PC-9 (cell line): Measurements from ENCODE around the gene DNAH6. TPM values are rescaled to one million over a fixed set of nuclear protein-coding genes. Genes with fewer than 3 reads are reported as not detected.

Source experiments
- BruUV-seq: library from RNA; stranded (reverse); fragments of 400-500 nt; replicated peaks from 2 replicates; lab custom pipeline; 2021; lab: Mats Ljungman, UMichigan
- CTCF ChIA-PET: fragments of 300-600 bp; sonication (Branson Sonifier 250); formaldehyde crosslinking; loops from one replicate; lab custom pipeline; 2022; ENCODE audit warnings: antibody characterized with exemption; lab: Charles Lee
- POLR2A ChIA-PET: fragments of 300-600 bp; sonication (Branson Sonifier 250); formaldehyde crosslinking; loops from one replicate; lab custom pipeline; 2022; ENCODE audit warnings: antibody characterized with exemption; ENCODE audit not compliant: unreplicated experiment; lab: Charles Lee
- DNase-seq, 2 experiments: peaks; one replicate each; pipeline versions ENCODE4 v3.0.0 to v3.0.0-alpha.2; 2015 to 2022; ENCODE audit warnings: mixed read lengths in 1 of 2
- H2AFZ ChIP-seq: fragments of 200-600 bp; sonication (generic); 2 replicates; pipeline ENCODE4 v1.8.1; 2017; ENCODE audit warnings: antibody characterized with exemption
- H3F3A ChIP-seq: fragments of 200-600 bp; sonication (generic); 2 replicates; pipeline ENCODE4 v1.8.1; 2017; ENCODE audit warnings: antibody characterized with exemption, mild to moderate bottlenecking, low read depth; ENCODE audit not compliant: insufficient read depth
- H3K27ac ChIP-seq: fragments of 200-600 bp; sonication (generic); 2 replicates; pipeline ENCODE4 v1.6.1; 2016; ENCODE audit warnings: mixed run types
- H3K27me3 ChIP-seq: fragments of 200-600 bp; sonication (generic); 2 replicates; pipeline ENCODE4 v1.6.1; 2016; ENCODE audit warnings: low read depth, mixed run types; ENCODE audit not compliant: insufficient read depth
- H3K36me3 ChIP-seq: fragments of 200-600 bp; sonication (generic); 2 replicates; pipeline ENCODE4 v1.6.1; 2016; ENCODE audit warnings: low read depth, mixed run types
- H3K4me1 ChIP-seq: fragments of 200-600 bp; sonication (generic); replicated peaks from 2 replicates; pipeline ENCODE4 v1.6.1; 2016; ENCODE audit warnings: mixed run types; ENCODE audit not compliant: insufficient read depth
- H3K4me2 ChIP-seq: fragments of 200-600 bp; sonication (generic); 2 replicates; pipeline ENCODE4 v1.6.1; 2017; ENCODE audit warnings: mixed run types
- H3K4me3 ChIP-seq: fragments of 200-600 bp; sonication (generic); 2 replicates; pipeline ENCODE4 v1.6.1; 2016; ENCODE audit warnings: mixed run types
- H3K79me2 ChIP-seq: fragments of 200-600 bp; sonication (generic); 2 replicates; pipeline ENCODE4 v1.6.1; 2017; ENCODE audit warnings: low read depth, mixed run types
- H3K9me2 ChIP-seq: fragments of 200-600 bp; sonication (generic); 2 replicates; pipeline ENCODE4 v1.8.1; 2017; ENCODE audit warnings: mild to moderate bottlenecking; ENCODE audit not compliant: insufficient read depth
- H3K9me3 ChIP-seq: fragments of 200-600 bp; sonication (generic); 2 replicates; pipeline ENCODE4 v1.8.1; 2016; ENCODE audit warnings: low read depth; ENCODE audit not compliant: insufficient read depth
- H4K20me1 ChIP-seq: fragments of 200-600 bp; sonication (generic); 2 replicates; pipeline ENCODE4 v1.8.1; 2017; ENCODE audit not compliant: insufficient read depth
- CTCF ChIP-seq: fragments of 200-600 bp; sonication (generic); conservative IDR thresholded peaks from 2 replicates; pipeline ENCODE4 v1.6.1; 2017; ENCODE audit warnings: mixed run types, antibody characterized with exemption, mild to moderate bottlenecking, moderate library complexity
- EZH2 ChIP-seq: fragments of 200-600 bp; sonication (generic); IDR thresholded peaks from 2 replicates; pipeline ENCODE4 v1.8.0; 2017; ENCODE audit warnings: antibody characterized with exemption, low read depth
- intact Hi-C: fragments of 100-400 bp; cut with micrococcal nuclease; formaldehyde crosslinking; loops from one replicate; pipeline ENCODE4 v1.10.0; 2022; ENCODE audit not compliant: unreplicated experiment
- total RNA-seq: library from RNA; stranded (reverse); gene quantifications from 2 replicates; pipeline ENCODE4 v1.2.3, GENCODE V29; 2021

The DNAH6 gene
- total RNA-seq, 1 experiment from 2014 or later: not detected

- no peaks in the 10 kb centered on the region for H3K79me2 ChIP-seq
- no peaks in the 10 kb centered on the region for H4K20me1 ChIP-seq
- H3K27me3 ChIP-seq: no peaks in the 10 kb centered on the region
- H3K36me3 ChIP-seq: no peaks in the 10 kb centered on the region
- H3K9me3 ChIP-seq: peaks cover 4% of the 10 kb centered on the region; the same call in 1 of the 2 replicates
- no TSS peak for BruUV-seq
- H3K27ac ChIP-seq: no peak overlapping the region
- ChIA-PET POLR2A (no interaction called here), CTCF (no interaction called here)
- H3K4me1 ChIP-seq: no peaks in the 10 kb centered on the region
- no peak overlapping the region for H2AFZ ChIP-seq
- H3F3A ChIP-seq: no peaks in the 10 kb centered on the region
- H3K9me2 ChIP-seq: no peaks in the 10 kb centered on the region
- TF ChIP-seq EZH2 (no peak), CTCF (no peak)
- H3K4me3 ChIP-seq: no peak overlapping the region
- intact Hi-C loops: no loop called here
- no peak overlapping the region for H3K4me2 ChIP-seq
- DNase-seq: no peak
Measured at GRCh38 chr2:84556190-84556589, 39.9 kb downstream of the DNAH6 start.

GRCh38 chr2:84559838-84560237 lies 43.5 kb downstream of the DNAH6 start:
- no peaks in the 10 kb centered on the region for H3K36me3 ChIP-seq
- H3F3A ChIP-seq: no peaks in the 10 kb centered on the region
- no peak overlapping the region for H2AFZ ChIP-seq
- POLR2A ChIA-PET: no interaction called here
- no peaks in the 10 kb centered on the region for H3K9me2 ChIP-seq
- intact Hi-C loops: no loop called here
- no peak overlapping the region for H3K4me3 ChIP-seq
- no peak overlapping the region for H3K4me2 ChIP-seq
- H3K9me3 ChIP-seq: peaks cover 4% of the 10 kb centered on the region; the same call in 1 of the 2 replicates
- no peak for TF ChIP-seq EZH2
- no peaks in the 10 kb centered on the region for H4K20me1 ChIP-seq
- no peaks in the 10 kb centered on the region for H3K4me1 ChIP-seq
- no peak for DNase-seq
- CTCF ChIA-PET: no interaction called here
- no TSS peak for BruUV-seq
- no peaks in the 10 kb centered on the region for H3K79me2 ChIP-seq
- no peak overlapping the region for H3K27ac ChIP-seq
- peaks cover 14% of the 10 kb centered on the region; the same call in 1 of the 2 replicates for H3K27me3 ChIP-seq

GRCh38 chr2:84579661-84580060 lies 63.4 kb downstream of the DNAH6 start:
- Histone ChIP-seq H4K20me1 (no peaks in the 10 kb centered on the region), H3K9me3 (no peaks in the 10 kb centered on the region), H2AFZ (no peak overlapping the region), H3K27ac (no peak overlapping the region), H3K9me2 (no peaks in the 10 kb centered on the region), H3K4me2 (no peak overlapping the region), H3K4me3 (no peak overlapping the region), H3K27me3 (peaks cover 22% of the 10 kb centered on the region; the same call in 1 of the 2 replicates), H3K36me3 (no peaks in the 10 kb centered on the region), H3F3A (no peaks in the 10 kb centered on the region), H3K79me2 (no peaks in the 10 kb centered on the region), H3K4me1 (no peaks in the 10 kb centered on the region)
- CTCF ChIA-PET: no interaction called here
- POLR2A ChIA-PET: no interaction called here
- no peak for DNase-seq
- intact Hi-C loops: no loop called here
- no TSS peak for BruUV-seq
- TF ChIP-seq CTCF: no peak
- no peak for TF ChIP-seq EZH2

- CTCF ChIA-PET: no interaction called here
Measured at GRCh38 chr2:84603911-84604310, 87.6 kb downstream of the DNAH6 start.

More at GRCh38 chr2:84603911-84604310, 87.6 kb downstream of the DNAH6 start:
- H3K9me2 ChIP-seq: no peaks in the 10 kb centered on the region
- no peaks in the 10 kb centered on the region for H3K4me1 ChIP-seq
- no peak overlapping the region for H2AFZ ChIP-seq
- DNase-seq: no peak
- no TSS peak for BruUV-seq
- no peak overlapping the region for H3K4me3 ChIP-seq
- H3F3A ChIP-seq: no peaks in the 10 kb centered on the region
- peaks cover 25% of the 10 kb centered on the region; the same call in 1 of the 2 replicates for H3K27me3 ChIP-seq
- no peaks in the 10 kb centered on the region for H3K36me3 ChIP-seq
- H3K79me2 ChIP-seq: no peaks in the 10 kb centered on the region
- intact Hi-C loops: no loop called here
- TF ChIP-seq CTCF (no peak), EZH2 (no peak)
- no peak overlapping the region for H3K4me2 ChIP-seq
- no peaks in the 10 kb centered on the region for H3K9me3 ChIP-seq
- POLR2A ChIA-PET: no interaction called here
- no peak overlapping the region for H3K27ac ChIP-seq
- H4K20me1 ChIP-seq: no peaks in the 10 kb centered on the region
